Progenitor cell of endocrine pancreas (in vitro differentiated cells): ENCODE data around the gene KMT2A. TPM values are rescaled to one million over a fixed set of nuclear protein-coding genes. Genes with fewer than 3 reads are reported as not detected.
"Not testable (repeated sequence)": the region's sequence is repeated elsewhere in the genome, so short reads cannot be mapped to it uniquely, and the experiment has no call there.

Source experiments
- DNase-seq: peaks from one replicate; pipeline ENCODE4 v3.0.0; 2021; ENCODE audit warnings: low spot score; ENCODE audit not compliant: unreplicated experiment
- H3K27ac Mint-ChIP-seq: 2 replicates; pipeline ENCODE4 v1.8.0; 2021; ENCODE audit warnings: mild to moderate bottlenecking, moderate library complexity, mixed read lengths
- H3K27me3 Mint-ChIP-seq: 2 replicates; pipeline ENCODE4 v1.8.0; 2021; ENCODE audit warnings: mixed read lengths
- H3K36me3 Mint-ChIP-seq: 2 replicates; pipeline ENCODE4 v1.8.0; 2022; ENCODE audit warnings: mixed read lengths; ENCODE audit not compliant: insufficient read depth
- H3K4me1 Mint-ChIP-seq: 2 replicates; pipeline ENCODE4 v1.8.0; 2021; ENCODE audit warnings: low read depth, mixed read lengths
- H3K4me3 Mint-ChIP-seq: 2 replicates; pipeline ENCODE4 v1.8.0; 2021; ENCODE audit warnings: low read depth, mild to moderate bottlenecking, moderate library complexity, mixed read lengths
- H3K9me3 Mint-ChIP-seq: 2 replicates; pipeline ENCODE4 v1.8.0; 2021; ENCODE audit warnings: low read depth, mixed read lengths
- total RNA-seq: library from RNA; stranded (reverse); gene quantifications from 2 replicates; pipeline ENCODE4 v1.2.1, GENCODE V29; 2021
- TF ChIP-seq, protein P1 (sequence below): fragments of 200-600 bp; sonication (generic); IDR thresholded peaks from one replicate; pipeline ENCODE4 v1.5.0; 2021; ENCODE audit warnings: antibody characterized with exemption, mild to moderate bottlenecking; ENCODE audit not compliant: unreplicated experiment

The KMT2A gene
- total RNA-seq, 1 donor from 2014 or later, result 89.1 TPM

- Mint-ChIP-seq H3K27me3 (no peaks in the 10 kb centered on the region), H3K4me1 (no peaks in the 10 kb centered on the region), H3K9me3 (no peaks in the 10 kb centered on the region), H3K4me3 (no peak overlapping the region), H3K36me3 (no peaks in the 10 kb centered on the region), H3K27ac (no peak overlapping the region)
- DNase-seq, result no peak
- TF ChIP-seq, protein P1, sequence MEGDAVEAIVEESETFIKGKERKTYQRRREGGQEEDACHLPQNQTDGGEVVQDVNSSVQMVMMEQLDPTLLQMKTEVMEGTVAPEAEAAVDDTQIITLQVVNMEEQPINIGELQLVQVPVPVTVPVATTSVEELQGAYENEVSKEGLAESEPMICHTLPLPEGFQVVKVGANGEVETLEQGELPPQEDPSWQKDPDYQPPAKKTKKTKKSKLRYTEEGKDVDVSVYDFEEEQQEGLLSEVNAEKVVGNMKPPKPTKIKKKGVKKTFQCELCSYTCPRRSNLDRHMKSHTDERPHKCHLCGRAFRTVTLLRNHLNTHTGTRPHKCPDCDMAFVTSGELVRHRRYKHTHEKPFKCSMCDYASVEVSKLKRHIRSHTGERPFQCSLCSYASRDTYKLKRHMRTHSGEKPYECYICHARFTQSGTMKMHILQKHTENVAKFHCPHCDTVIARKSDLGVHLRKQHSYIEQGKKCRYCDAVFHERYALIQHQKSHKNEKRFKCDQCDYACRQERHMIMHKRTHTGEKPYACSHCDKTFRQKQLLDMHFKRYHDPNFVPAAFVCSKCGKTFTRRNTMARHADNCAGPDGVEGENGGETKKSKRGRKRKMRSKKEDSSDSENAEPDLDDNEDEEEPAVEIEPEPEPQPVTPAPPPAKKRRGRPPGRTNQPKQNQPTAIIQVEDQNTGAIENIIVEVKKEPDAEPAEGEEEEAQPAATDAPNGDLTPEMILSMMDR, result no peak
Measured at GRCh38 chr11:118412921-118413320, 23.4 kb upstream of the KMT2A start.

DNA sequence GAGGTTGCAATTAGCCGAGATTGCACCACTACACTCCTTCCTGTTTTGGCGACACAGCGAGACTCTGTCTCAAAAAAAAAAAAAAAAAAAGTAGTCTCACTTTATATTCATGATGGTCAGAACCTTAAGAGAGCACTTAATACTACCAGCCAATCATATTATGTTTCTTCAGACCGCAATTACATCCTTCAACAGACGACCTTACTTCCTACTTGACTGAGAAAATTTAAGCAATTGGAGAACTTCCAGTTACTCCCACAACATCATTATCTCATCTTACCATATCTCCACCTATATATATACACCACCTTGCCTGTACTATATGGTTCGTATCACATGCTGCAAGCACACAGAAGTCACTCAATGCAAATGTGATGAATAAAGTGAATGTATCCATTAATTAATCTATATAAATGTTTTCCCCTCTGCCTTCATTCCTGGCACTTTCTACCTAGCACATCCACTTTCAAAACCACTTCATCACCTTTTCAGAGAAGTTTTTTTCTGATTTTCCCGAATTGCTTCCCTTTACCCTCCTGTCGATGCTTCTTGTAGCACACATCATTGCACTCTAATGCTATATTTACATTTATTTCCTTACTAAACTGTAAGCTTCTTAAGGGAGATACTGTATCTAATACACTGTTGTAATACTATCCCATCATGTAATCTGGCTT is 21.1 kb upstream of the KMT2A start:
- Mint-ChIP-seq H3K4me3 (no peak overlapping the region), H3K27ac (no peak overlapping the region), H3K27me3 (no peaks in the 10 kb centered on the region), H3K36me3 (no peaks in the 10 kb centered on the region), H3K4me1 (no peaks in the 10 kb centered on the region), H3K9me3 (no peaks in the 10 kb centered on the region)
- TF ChIP-seq, protein P1, result no peak
- DNase-seq, result no peak

DNA sequence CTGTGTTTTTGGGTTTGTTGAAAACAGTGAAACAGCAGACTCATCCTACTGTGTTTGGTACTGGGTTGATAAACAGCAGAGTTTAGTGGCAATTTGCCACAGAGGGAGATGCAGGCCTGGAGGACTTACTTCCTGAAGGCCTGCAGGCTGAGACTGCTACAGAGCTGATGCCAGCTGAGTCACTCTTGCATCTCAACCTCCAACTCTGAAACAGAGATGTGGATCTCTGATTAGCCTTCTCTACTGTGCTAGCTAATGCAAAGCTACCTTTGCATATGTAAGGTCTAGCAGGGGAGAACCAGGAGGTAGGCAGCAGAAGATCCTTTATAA is 20.6 kb upstream of the KMT2A start:
- Mint-ChIP-seq H3K9me3 (no peaks in the 10 kb centered on the region), H3K4me1 (no peaks in the 10 kb centered on the region), H3K27ac (no peak overlapping the region), H3K27me3 (no peaks in the 10 kb centered on the region), H3K36me3 (no peaks in the 10 kb centered on the region), H3K4me3 (no peak overlapping the region)
- TF ChIP-seq, protein P1, result no peak
- no peak for DNase-seq

DNA sequence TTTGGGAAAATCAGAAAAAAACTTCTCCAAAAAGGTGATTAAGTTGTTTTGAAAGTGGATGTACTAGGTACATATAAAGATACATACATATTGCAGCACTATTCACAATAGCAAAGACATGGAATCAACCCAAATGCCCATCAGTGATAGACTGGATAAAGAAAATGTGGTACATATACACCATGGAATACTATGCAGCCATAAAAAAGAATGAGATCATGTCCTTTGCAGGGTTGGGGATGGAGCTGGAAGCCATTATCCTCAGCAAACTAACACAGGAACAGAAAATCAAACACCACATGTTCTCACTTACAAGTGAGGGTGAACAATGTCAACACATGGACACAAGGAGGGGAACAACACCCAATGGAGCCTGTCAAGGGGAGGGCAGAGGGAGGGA is 19.4 kb upstream of the KMT2A start:
- not testable (repeated sequence) for H3K4me1 Mint-ChIP-seq, H3K4me3 Mint-ChIP-seq, DNase-seq, H3K27ac Mint-ChIP-seq, H3K9me3 Mint-ChIP-seq, H3K27me3 Mint-ChIP-seq, H3K36me3 Mint-ChIP-seq

DNA sequence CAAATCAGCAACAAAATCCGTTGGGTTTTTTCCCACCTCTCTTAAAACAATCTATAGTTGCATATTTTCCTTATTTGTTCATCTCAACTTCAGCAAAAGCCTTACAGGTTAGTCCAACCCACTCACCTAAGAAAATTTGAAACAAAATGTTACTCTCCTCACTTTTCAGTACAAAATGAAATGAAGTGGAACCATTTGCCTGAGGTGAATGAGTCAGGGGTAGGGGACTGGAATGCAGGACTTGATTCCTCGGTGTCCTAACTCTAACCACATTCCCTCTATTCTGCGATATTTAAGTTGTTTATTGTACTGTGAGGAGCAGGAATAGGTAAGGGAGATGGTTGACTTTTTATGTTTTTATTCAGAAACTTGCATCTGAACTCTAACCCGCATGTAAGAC is 18.5 kb upstream of the KMT2A start:
- H3K27ac Mint-ChIP-seq, result no peak overlapping the region
- no peak overlapping the region for H3K4me3 Mint-ChIP-seq
- no peaks in the 10 kb centered on the region for H3K27me3 Mint-ChIP-seq

DNA sequence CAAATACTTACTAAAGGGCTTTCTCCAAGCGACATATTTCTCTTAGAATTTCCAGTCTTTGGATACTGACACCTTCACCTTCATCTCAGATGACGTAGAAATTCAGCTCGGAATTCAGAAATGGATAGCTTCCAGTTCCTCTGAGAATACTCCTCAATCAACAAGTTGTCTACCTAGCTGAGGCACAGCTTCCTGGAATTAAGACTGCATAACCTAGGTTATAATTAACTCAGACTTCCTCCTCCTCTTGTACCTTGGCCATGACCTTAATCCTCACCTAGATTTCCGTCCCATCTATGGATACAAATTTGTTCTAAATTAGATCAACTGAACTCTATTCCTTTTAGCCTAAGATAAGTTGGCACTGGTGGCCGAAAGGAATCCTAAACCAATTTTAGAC is 17.5 kb upstream of the KMT2A start:
- no peaks in the 10 kb centered on the region for H3K27me3 Mint-ChIP-seq
- no peaks in the 10 kb centered on the region for H3K4me1 Mint-ChIP-seq
- TF ChIP-seq, protein P1, result no peak
- no peaks in the 10 kb centered on the region for H3K9me3 Mint-ChIP-seq
- H3K27ac Mint-ChIP-seq, result no peak overlapping the region
- no peak overlapping the region for H3K4me3 Mint-ChIP-seq
- no peak for DNase-seq
- no peaks in the 10 kb centered on the region for H3K36me3 Mint-ChIP-seq

More for the DNA sequence above, 18.5 kb upstream of the KMT2A start:
- no peak for DNase-seq
- TF ChIP-seq, protein P1, result no peak
- no peaks in the 10 kb centered on the region for H3K36me3 Mint-ChIP-seq
- H3K9me3 Mint-ChIP-seq, result no peaks in the 10 kb centered on the region
- H3K4me1 Mint-ChIP-seq, result no peaks in the 10 kb centered on the region
